GM12873 (cell line): Measurements from ENCODE around the gene WASF3.

Experiments
- CTCF ChIP-seq: IDR thresholded peaks from 2 replicates; pipeline ENCODE4 v1.5.1; 2012; ENCODE audit warnings: low read depth, mild to moderate bottlenecking, moderate library complexity, low read length, control low read depth; ENCODE audit not compliant: insufficient read depth; ENCODE audit errors: missing control alignments

Gene WASF3

GRCh38 chr13:26682606-26683005, 125.1 kb downstream of the WASF3 start:
- TF ChIP-seq CTCF, result no peak

- no peak for TF ChIP-seq CTCF
Measured at GRCh38 chr13:26685606-26686005, 128.1 kb downstream of the WASF3 start.

- no peak for TF ChIP-seq CTCF
Measured at GRCh38 chr13:26686285-26686684, 128.8 kb downstream of the WASF3 start.

GRCh38 chr13:26688286-26688685, 130.8 kb downstream of the WASF3 start:
- TF ChIP-seq CTCF, result no peak

GRCh38 chr13:26688980-26689379, 131.5 kb downstream of the WASF3 start:
- TF ChIP-seq CTCF, result no peak

GRCh38 chr13:26693749-26694463, 136.4 kb downstream of the WASF3 start:
- no peak for TF ChIP-seq CTCF

GRCh38 chr13:26694609-26695359, 137.3 kb downstream of the WASF3 start:
- TF ChIP-seq CTCF, result no peak
